Stimulated activated CD8-positive, alpha-beta memory T cell treated with anti-CD3 and anti-CD28 coated beads, Interleukin-12 subunit alpha, Interleukin-12 subunit beta, amount 100 ng/mL, for 4 hours (primary cell): ENCODE results near the gene FCER2.

Source experiments
- DNase-seq: peaks from one replicate; pipeline ENCODE4 v3.0.0-alpha.2; 2020; ENCODE audit warnings: low read depth

FCER2 gene

GRCh38 chr19:7676854-7677253 is 25.1 kb downstream of the FCER2 start, which contains the start of gene MCEMP1:
TSS of gene MCEMP1 (plus strand) at chr19:7677090. CDS start at chr19:7677121, 31 bp downstream.
- DNase-seq: no peak

- no peak for DNase-seq
These were observed 25.6 kb downstream of the FCER2 start for GRCh38 chr19:7676376-7676775.

GRCh38 chr19:7674010-7675005 is 27.6 kb downstream of the FCER2 start:
- no peak for DNase-seq

- DNase-seq: no peak
These were observed 29.4 kb downstream of the FCER2 start for GRCh38 chr19:7672522-7672921.

GRCh38 chr19:7670790-7671189 is 31.1 kb downstream of the FCER2 start:
- DNase-seq: no peak

GRCh38 chr19:7670150-7670783 is 31.7 kb downstream of the FCER2 start:
- no peak for DNase-seq

GRCh38 chr19:7669641-7670040 is 32.3 kb downstream of the FCER2 start:
- DNase-seq: no peak

GRCh38 chr19:7668842-7669241 is 33.1 kb downstream of the FCER2 start, which contains the start of gene RETN:
TSS of gene RETN (plus strand) at chr19:7669049. CDS start at chr19:7669327, 278 bp downstream.
- no peak for DNase-seq

- DNase-seq: no peak
These were observed 36.9 kb downstream of the FCER2 start for GRCh38 chr19:7665076-7665475.

- no peak for DNase-seq
These were observed 38.2 kb downstream of the FCER2 start for GRCh38 chr19:7663706-7664105.

- no peak for DNase-seq
These were observed 39.3 kb downstream of the FCER2 start for GRCh38 chr19:7662657-7663056.

GRCh38 chr19:7661744-7662538 is 40.0 kb downstream of the FCER2 start:
- no peak for DNase-seq

GRCh38 chr19:7658219-7658686 is 43.7 kb downstream of the FCER2 start:
- DNase-seq: no peak

GRCh38 chr19:7657131-7657751 is 44.7 kb downstream of the FCER2 start:
- peak; percentile 25 for DNase-seq

GRCh38 chr19:7655581-7655980 is 46.4 kb downstream of the FCER2 start:
- no peak for DNase-seq

GRCh38 chr19:7654401-7654800 is 47.5 kb downstream of the FCER2 start:
- no peak for DNase-seq

- DNase-seq: peak; percentile 69
These were observed 49.8 kb downstream of the FCER2 start for GRCh38 chr19:7652061-7652641.

- DNase-seq: no peak
These were observed 51.8 kb downstream of the FCER2 start for GRCh38 chr19:7650148-7650547.

- no peak for DNase-seq
These were observed 53.5 kb downstream of the FCER2 start for GRCh38 chr19:7648265-7649014.

- DNase-seq: no peak
These were observed 54.8 kb downstream of the FCER2 start for GRCh38 chr19:7647156-7647555.

GRCh38 chr19:7646426-7646700 is 55.6 kb downstream of the FCER2 start:
- DNase-seq: no peak
